ENCODE data around the gene LAMB3.

- TF ChIP-seq EZH2 (IDR thresholded peaks at IDR 0.05; ENCODE audit: low read length, unreplicated experiment) (no peak), EZH2phosphoT487 (IDR thresholded peaks at IDR 0.05; ENCODE audit: borderline replicate concordance, low read length) (no peak)
Observed at GRCh38 chr1:209622841-209623829, 29.1 kb downstream of the LAMB3 start.

Data from PC-3 (cell line).